RWPE2 (cell line): ENCODE data around the gene IRAG1.
A peak's percentile ranks its signal among the peaks of the same experiment; 100 is the strongest.

ENCODE experiments used
- ATAC-seq: fragments of 200-7000 bp; cut with Tn5 transposase; 3 replicates; pipeline ENCODE4 v1.9.1; 2021; ENCODE audit warnings: low read depth
- DNase-seq: peaks from one replicate; pipeline ENCODE4 v3.0.0-alpha.2; 2020; ENCODE audit warnings: low spot score
- H3K27ac ChIP-seq: fragments of 450-650 bp; 2 replicates; pipeline ENCODE4 v1.5.1; 2017; ENCODE audit warnings: mild to moderate bottlenecking; ENCODE audit not compliant: poor library complexity, severe bottlenecking
- H3K27me3 ChIP-seq: fragments of 250-450 bp; sonication (Bioruptor Pico); 2 replicates; pipeline ENCODE4 v1.5.1; 2021; ENCODE audit warnings: mild to moderate bottlenecking, moderate library complexity; ENCODE audit not compliant: insufficient read depth, poor library complexity, severe bottlenecking
- H3K36me3 ChIP-seq: fragments of 250-450 bp; sonication (Bioruptor Pico); 2 replicates; pipeline ENCODE4 v1.5.1; 2020; ENCODE audit warnings: low read depth, mild to moderate bottlenecking, moderate library complexity
- H3K4me1 ChIP-seq: fragments of 250-450 bp; sonication (Bioruptor Pico); 2 replicates; pipeline ENCODE4 v1.5.1; 2021; ENCODE audit warnings: mild to moderate bottlenecking, moderate library complexity; ENCODE audit not compliant: insufficient read depth, poor library complexity, severe bottlenecking
- H3K4me3 ChIP-seq: fragments of 250-450 bp; sonication (Bioruptor Pico); 2 replicates; pipeline ENCODE4 v1.5.1; 2021; ENCODE audit warnings: mild to moderate bottlenecking, moderate library complexity; ENCODE audit not compliant: severe bottlenecking
- H3K9me3 ChIP-seq: fragments of 250-450 bp; sonication (Bioruptor Pico); 2 replicates; pipeline ENCODE4 v1.5.1; 2021; ENCODE audit warnings: mild to moderate bottlenecking, moderate library complexity; ENCODE audit not compliant: severe bottlenecking
- TF ChIP-seq, protein P1 (sequence below): fragments of 450-650 bp; IDR thresholded peaks from one replicate; pipeline ENCODE4 v1.5.1; 2017; ENCODE audit warnings: mild to moderate bottlenecking, moderate library complexity; ENCODE audit not compliant: poor library complexity, severe bottlenecking

The IRAG1 gene, protein sequence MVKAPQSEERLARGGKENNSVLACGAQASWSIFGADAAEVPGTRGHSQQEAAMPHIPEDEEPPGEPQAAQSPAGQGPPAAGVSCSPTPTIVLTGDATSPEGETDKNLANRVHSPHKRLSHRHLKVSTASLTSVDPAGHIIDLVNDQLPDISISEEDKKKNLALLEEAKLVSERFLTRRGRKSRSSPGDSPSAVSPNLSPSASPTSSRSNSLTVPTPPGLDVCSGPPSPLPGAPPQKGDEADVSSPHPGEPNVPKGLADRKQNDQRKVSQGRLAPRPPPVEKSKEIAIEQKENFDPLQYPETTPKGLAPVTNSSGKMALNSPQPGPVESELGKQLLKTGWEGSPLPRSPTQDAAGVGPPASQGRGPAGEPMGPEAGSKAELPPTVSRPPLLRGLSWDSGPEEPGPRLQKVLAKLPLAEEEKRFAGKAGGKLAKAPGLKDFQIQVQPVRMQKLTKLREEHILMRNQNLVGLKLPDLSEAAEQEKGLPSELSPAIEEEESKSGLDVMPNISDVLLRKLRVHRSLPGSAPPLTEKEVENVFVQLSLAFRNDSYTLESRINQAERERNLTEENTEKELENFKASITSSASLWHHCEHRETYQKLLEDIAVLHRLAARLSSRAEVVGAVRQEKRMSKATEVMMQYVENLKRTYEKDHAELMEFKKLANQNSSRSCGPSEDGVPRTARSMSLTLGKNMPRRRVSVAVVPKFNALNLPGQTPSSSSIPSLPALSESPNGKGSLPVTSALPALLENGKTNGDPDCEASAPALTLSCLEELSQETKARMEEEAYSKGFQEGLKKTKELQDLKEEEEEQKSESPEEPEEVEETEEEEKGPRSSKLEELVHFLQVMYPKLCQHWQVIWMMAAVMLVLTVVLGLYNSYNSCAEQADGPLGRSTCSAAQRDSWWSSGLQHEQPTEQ

DNA sequence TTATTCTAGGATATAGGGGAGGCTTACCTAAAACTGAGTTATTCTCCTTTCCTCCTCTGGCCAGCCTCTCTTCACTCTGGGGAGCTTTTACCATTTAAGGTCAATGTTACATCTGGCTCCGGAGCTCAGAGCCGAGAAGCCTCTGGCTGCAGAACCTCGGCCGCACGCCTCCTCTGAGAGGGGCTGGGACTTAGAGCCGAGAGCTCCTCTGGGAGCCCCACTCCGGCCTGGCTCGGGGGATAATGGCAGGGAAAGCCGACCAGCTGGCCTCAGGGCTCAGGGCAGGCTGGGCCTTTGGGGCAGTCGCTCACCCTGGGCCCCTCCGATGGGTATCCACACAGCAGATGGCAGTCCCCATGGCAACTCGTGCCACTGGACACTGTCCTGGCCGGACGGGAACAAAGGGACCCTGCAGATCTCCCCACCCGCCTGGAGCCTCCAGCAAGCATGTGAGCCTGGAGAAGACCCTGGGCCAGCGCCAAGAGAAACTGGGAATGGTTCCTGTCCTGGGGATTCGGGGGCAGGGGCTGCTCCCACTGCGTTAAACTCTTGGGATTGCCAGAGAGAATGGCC lies at the start of gene IRAG1:
Gene IRAG1 (minus strand): TSS at position 247 of the 573 bp plus-strand sequence. CDS start 153 bp downstream, at position 94.
- no peak within 1 kb of the TSS for H3K4me3 ChIP-seq
- peaks cover 3% of the 10 kb centered on the region for H3K4me1 ChIP-seq
- ATAC-seq (no peak), DNase-seq (no peak)
- H3K36me3 ChIP-seq, result no peaks in the 10 kb centered on the region
- no peaks in the 10 kb centered on the region for H3K9me3 ChIP-seq
- TF ChIP-seq, protein P1, sequence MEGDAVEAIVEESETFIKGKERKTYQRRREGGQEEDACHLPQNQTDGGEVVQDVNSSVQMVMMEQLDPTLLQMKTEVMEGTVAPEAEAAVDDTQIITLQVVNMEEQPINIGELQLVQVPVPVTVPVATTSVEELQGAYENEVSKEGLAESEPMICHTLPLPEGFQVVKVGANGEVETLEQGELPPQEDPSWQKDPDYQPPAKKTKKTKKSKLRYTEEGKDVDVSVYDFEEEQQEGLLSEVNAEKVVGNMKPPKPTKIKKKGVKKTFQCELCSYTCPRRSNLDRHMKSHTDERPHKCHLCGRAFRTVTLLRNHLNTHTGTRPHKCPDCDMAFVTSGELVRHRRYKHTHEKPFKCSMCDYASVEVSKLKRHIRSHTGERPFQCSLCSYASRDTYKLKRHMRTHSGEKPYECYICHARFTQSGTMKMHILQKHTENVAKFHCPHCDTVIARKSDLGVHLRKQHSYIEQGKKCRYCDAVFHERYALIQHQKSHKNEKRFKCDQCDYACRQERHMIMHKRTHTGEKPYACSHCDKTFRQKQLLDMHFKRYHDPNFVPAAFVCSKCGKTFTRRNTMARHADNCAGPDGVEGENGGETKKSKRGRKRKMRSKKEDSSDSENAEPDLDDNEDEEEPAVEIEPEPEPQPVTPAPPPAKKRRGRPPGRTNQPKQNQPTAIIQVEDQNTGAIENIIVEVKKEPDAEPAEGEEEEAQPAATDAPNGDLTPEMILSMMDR, result no peak
- H3K27me3 ChIP-seq, result no peaks in the 10 kb centered on the region
- H3K27ac ChIP-seq, result no peak within 1 kb of the TSS

DNA sequence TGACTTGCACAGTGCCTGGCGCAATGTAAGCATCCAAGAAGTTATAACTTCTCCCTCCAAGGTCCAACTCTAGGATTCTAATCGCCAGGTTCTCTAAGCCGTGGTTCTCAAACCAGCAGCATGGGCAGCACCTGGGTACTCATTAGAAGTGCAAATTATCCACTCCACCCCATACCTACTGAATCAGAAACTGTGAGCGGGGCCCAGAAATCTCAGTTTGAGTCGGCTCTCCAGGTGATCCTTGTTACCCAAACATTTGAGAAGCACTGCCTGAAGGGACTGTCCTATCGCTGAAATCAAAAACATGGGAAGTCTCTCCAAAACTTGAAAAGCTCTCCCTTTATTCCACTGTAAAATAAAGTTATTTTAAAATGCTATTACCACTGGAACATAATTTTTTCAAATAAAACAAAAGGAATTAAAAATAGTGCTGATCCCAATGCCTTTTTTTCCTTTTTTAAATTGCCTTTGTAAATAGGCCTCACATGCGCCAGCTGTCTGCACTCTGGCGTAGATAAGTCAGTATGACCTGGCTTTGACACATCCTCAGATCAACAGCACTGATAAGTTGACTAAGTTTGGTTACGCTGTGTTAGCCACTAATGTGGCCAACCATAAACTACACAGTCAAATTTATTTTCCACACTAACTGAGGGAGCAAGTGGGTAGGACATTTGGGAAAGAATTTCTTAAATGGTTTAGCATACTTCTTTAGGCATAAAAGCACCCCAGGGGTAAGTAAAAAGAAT lies 49.1 kb upstream of the IRAG1 start:
- peak; percentile 74; the same call in 2 of the 3 replicates for ATAC-seq

DNA sequence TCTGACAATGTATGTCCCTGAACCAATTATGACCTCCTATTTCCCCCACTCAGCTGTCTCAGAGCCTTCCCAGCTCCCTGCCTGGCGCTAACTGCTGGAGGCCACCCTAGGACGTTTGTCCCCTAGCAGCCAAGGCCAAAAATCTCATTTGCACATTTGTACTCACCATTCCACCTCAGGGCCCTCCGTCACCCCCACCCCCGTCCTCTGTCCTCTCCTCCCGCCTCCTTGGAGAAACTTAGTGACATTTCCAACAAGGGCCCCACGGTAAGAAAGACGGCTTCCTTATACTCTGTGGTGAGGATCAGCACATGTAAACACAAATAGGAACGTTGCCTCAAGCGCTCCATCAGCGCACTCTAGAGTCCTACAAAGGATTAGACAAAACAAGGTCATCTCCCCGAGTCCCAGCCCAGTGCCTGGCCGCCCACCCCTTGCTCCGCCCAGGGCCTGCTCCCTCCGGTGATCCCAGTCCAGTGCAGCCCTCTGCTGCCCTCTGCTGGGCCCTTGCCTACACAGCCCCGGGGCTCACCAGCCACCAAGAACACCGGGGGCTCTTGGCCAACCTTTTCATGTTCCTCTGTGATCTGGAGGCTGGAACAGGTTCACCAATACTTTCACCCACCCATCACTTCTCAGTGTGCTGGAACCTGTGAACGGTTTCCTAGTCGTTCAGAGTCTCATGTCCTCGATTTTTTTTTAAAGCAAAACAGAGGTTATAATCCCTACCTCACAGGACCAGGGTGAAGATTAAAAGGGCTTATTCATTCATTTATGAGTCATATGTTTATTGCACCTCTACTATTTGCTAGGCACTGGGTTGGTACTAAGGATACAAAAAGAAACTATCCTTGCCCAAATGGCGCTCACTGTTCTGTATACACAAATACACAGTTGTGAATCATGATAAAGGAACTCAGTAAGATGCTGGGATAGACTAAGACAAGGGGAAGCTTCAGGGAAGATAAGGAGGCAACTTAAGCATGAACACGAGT lies 42.2 kb upstream of the IRAG1 start:
- Histone ChIP-seq H3K27ac (peak overlapping the region; percentile 21), H3K4me3 (peak overlapping the region; percentile 2)
- peak; percentile 91 for DNase-seq

More for the DNA sequence above, 49.1 kb upstream of the IRAG1 start:
- no peak for DNase-seq
- Histone ChIP-seq H3K27me3 (no peaks in the 10 kb centered on the region), H3K4me1 (peaks cover under 1% of the 10 kb centered on the region), H3K27ac (no peak overlapping the region), H3K4me3 (no peak overlapping the region), H3K36me3 (no peaks in the 10 kb centered on the region), H3K9me3 (no peaks in the 10 kb centered on the region)
- TF ChIP-seq, protein P1, result no peak

More for the DNA sequence above, 42.2 kb upstream of the IRAG1 start:
- ATAC-seq, result peak; percentile 99
- TF ChIP-seq, protein P1, result peak; percentile 99
- Histone ChIP-seq H3K27me3 (no peaks in the 10 kb centered on the region), H3K36me3 (no peaks in the 10 kb centered on the region), H3K4me1 (peaks cover 5% of the 10 kb centered on the region), H3K9me3 (no peaks in the 10 kb centered on the region)
